Mesenchymal stem cell (in vitro differentiated cells and primary cell): ENCODE data around the gene NTRK3.

ENCODE experiments used
- DNase-seq: peaks from one replicate; pipeline ENCODE4 v3.0.0-alpha.2; 2013
- H2AFZ ChIP-seq: one replicate; pipeline ENCODE4 v1.6.1; 2013; ENCODE audit warnings: low read depth, mild to moderate bottlenecking, control low read depth, inconsistent platforms, low read length, moderate library complexity
- H2AK5ac ChIP-seq: 2 replicates; pipeline ENCODE4 v1.6.1; 2013; ENCODE audit warnings: low read length, moderate library complexity, mild to moderate bottlenecking, inconsistent platforms; ENCODE audit not compliant: severe bottlenecking
- H2BK120ac ChIP-seq: one replicate; pipeline ENCODE4 v1.6.1; 2013; ENCODE audit warnings: low read depth, mild to moderate bottlenecking, inconsistent platforms, low read length, moderate library complexity
- H2BK12ac ChIP-seq, 2 experiments: one replicate each; pipeline ENCODE4 v1.6.1; 2013; ENCODE audit warnings: inconsistent platforms in 2 of 2, low read length in 2 of 2, mild to moderate bottlenecking in 2 of 2, moderate library complexity in 2 of 2, control low read depth in 1 of 2
- H2BK15ac ChIP-seq: one replicate; pipeline ENCODE4 v1.6.1; 2013; ENCODE audit warnings: mild to moderate bottlenecking, low read depth, inconsistent platforms; ENCODE audit not compliant: poor library complexity, severe bottlenecking
- H2BK5ac ChIP-seq: 2 replicates; pipeline ENCODE4 v1.6.1; 2013; ENCODE audit warnings: low read depth, mild to moderate bottlenecking, low read length, control low read depth, inconsistent platforms; ENCODE audit not compliant: poor library complexity, severe bottlenecking
- H3K14ac ChIP-seq, 2 experiments: one replicate each; pipeline ENCODE4 v1.6.1; 2013; ENCODE audit warnings: inconsistent platforms in 2 of 2, low read length in 2 of 2, control low read depth in 1 of 2, mild to moderate bottlenecking in 1 of 2, moderate library complexity in 1 of 2
- H3K18ac ChIP-seq, 2 experiments: one replicate each; pipeline ENCODE4 v1.6.1; 2013; ENCODE audit warnings: inconsistent platforms in 2 of 2, low read length in 2 of 2, control low read depth in 1 of 2, low read depth in 1 of 2, mild to moderate bottlenecking in 1 of 2
- H3K23ac ChIP-seq, 2 experiments: one replicate each; pipeline ENCODE4 v1.6.1; 2013; ENCODE audit warnings: inconsistent platforms in 2 of 2, low read length in 2 of 2, mild to moderate bottlenecking in 2 of 2, moderate library complexity in 2 of 2, control low read depth in 1 of 2
- H3K27ac ChIP-seq: 2 replicates; pipeline ENCODE4 v1.5.1; 2013; ENCODE audit warnings: mild to moderate bottlenecking, moderate library complexity, low read length, control low read depth, inconsistent platforms; ENCODE audit not compliant: poor library complexity, severe bottlenecking
- H3K27me3 ChIP-seq, 2 experiments: 2 replicates each; pipeline versions ENCODE4 v1.6.1 to v1.7.0; 2013; ENCODE audit warnings: low read length in 2 of 2, mild to moderate bottlenecking in 2 of 2, moderate library complexity in 2 of 2, control low read depth in 1 of 2, inconsistent platforms in 1 of 2; ENCODE audit not compliant: control insufficient read depth in 1 of 2, insufficient read depth in 1 of 2
- H3K36me3 ChIP-seq, 2 experiments: 2 replicates each; pipeline versions ENCODE4 v1.6.1 to v1.7.0; 2013; ENCODE audit warnings: low read length in 2 of 2, control low read depth in 1 of 2, inconsistent platforms in 1 of 2, low read depth in 1 of 2, mild to moderate bottlenecking in 1 of 2; ENCODE audit not compliant: insufficient read depth in 2 of 2, control insufficient read depth in 1 of 2
- H3K4ac ChIP-seq, 2 experiments: one replicate each; pipeline ENCODE4 v1.6.1; 2013; ENCODE audit warnings: inconsistent platforms in 2 of 2, low read length in 2 of 2, mild to moderate bottlenecking in 2 of 2, moderate library complexity in 2 of 2, control low read depth in 1 of 2, low read depth in 1 of 2
- H3K4me1 ChIP-seq: 2 replicates; pipeline ENCODE4 v1.6.1; 2013; ENCODE audit warnings: low read depth, low read length, control low read depth; ENCODE audit not compliant: control insufficient read depth, insufficient read depth
- H3K4me2 ChIP-seq: 2 replicates; pipeline ENCODE4 v1.6.1; 2013; ENCODE audit warnings: low read length, mild to moderate bottlenecking, inconsistent platforms; ENCODE audit not compliant: poor library complexity, severe bottlenecking
- H3K4me3 ChIP-seq, 2 experiments: 2 replicates each; pipeline versions ENCODE4 v1.5.1 to v1.7.0; 2013; ENCODE audit warnings: low read length in 2 of 2, mild to moderate bottlenecking in 2 of 2, control low read depth in 1 of 2, low read depth in 1 of 2; ENCODE audit not compliant: insufficient read depth in 1 of 2
- H3K79me1 ChIP-seq: replicated peaks from 2 replicates; pipeline ENCODE4 v1.6.1; 2013; ENCODE audit warnings: mild to moderate bottlenecking, control low read depth, low read length, inconsistent platforms; ENCODE audit not compliant: poor library complexity, severe bottlenecking
- H3K9ac ChIP-seq: 2 replicates; pipeline ENCODE4 v1.7.0; 2013; ENCODE audit warnings: mild to moderate bottlenecking, low read length, moderate library complexity
- H3K9me3 ChIP-seq: 2 replicates; pipeline ENCODE4 v1.7.0; 2013; ENCODE audit warnings: mild to moderate bottlenecking, low read length; ENCODE audit not compliant: control insufficient read depth
- H4K8ac ChIP-seq: one replicate; pipeline ENCODE4 v1.6.1; 2013; ENCODE audit warnings: inconsistent platforms, mild to moderate bottlenecking, low read length, moderate library complexity
- H4K91ac ChIP-seq: one replicate; pipeline ENCODE4 v1.6.1; 2013; ENCODE audit warnings: mild to moderate bottlenecking, low read length, inconsistent platforms
- WGBS: methylation state at CpG from one replicate; pipeline ENCODE4 v1.1.7; 2013; ENCODE audit warnings: mixed read lengths; 5-methylcytosine and 5-hydroxymethylcytosine counted together

The NTRK3 gene

GRCh38 chr15:88221836-88222235 is 34.7 kb downstream of the NTRK3 start:
- Histone ChIP-seq H3K4me3 (no peak overlapping the region), H4K91ac (no peak overlapping the region), H3K18ac (no peak overlapping the region), H3K36me3 (no peaks in the 10 kb centered on the region), H3K23ac (no peak overlapping the region), H3K4me2 (no peak overlapping the region), H2AFZ (no peak overlapping the region), H3K4ac (no peak overlapping the region), H3K4me1 (peaks cover 2% of the 10 kb centered on the region), H2BK5ac (no peak overlapping the region), H3K14ac (no peak overlapping the region), H4K8ac (no peak overlapping the region), H3K9me3 (peaks cover 5% of the 10 kb centered on the region), H2BK120ac (no peak overlapping the region), H2BK12ac (no peak overlapping the region), H3K27ac (no peak overlapping the region), H3K27me3 (peaks cover 0 to 14% of the 10 kb centered on the region in 2 experiments), H2AK5ac (no peak overlapping the region), H3K9ac (no peak overlapping the region), H2BK15ac (no peak overlapping the region), H3K79me1 (no peaks in the 10 kb centered on the region)
- WGBS = 70% methylated on average over 6 of the region's 6 CpGs
- DNase-seq = no peak

- Histone ChIP-seq H3K9me3 (peaks cover 9% of the 10 kb centered on the region), H2BK5ac (no peak overlapping the region), H3K14ac (no peak overlapping the region), H2BK120ac (no peak overlapping the region), H4K91ac (no peak overlapping the region), H3K18ac (no peak overlapping the region), H2BK12ac (no peak overlapping the region), H3K27ac (no peak overlapping the region), H3K36me3 (no peaks in the 10 kb centered on the region), H3K23ac (no peak overlapping the region), H3K9ac (no peak overlapping the region), H2AFZ (no peak overlapping the region), H3K4me3 (no peak overlapping the region), H2AK5ac (no peak overlapping the region), H3K4me1 (peaks cover 2% of the 10 kb centered on the region), H3K4ac (no peak overlapping the region), H3K79me1 (no peaks in the 10 kb centered on the region), H4K8ac (no peak overlapping the region), H2BK15ac (no peak overlapping the region), H3K27me3 (peaks cover 0 to 14% of the 10 kb centered on the region in 2 experiments), H3K4me2 (no peak overlapping the region)
- no peak for DNase-seq
- 80% methylated on average over 11 of the region's 11 CpGs for WGBS
Measured at GRCh38 chr15:88220443-88221335, 35.9 kb downstream of the NTRK3 start.

- Histone ChIP-seq H3K79me1 (no peaks in the 10 kb centered on the region), H2AFZ (no peak overlapping the region), H3K27me3 (peaks cover 0 to 13% of the 10 kb centered on the region in 2 experiments), H2BK15ac (no peak overlapping the region), H3K4me1 (peaks cover 2% of the 10 kb centered on the region), H3K4me2 (no peak overlapping the region), H3K18ac (no peak overlapping the region), H3K4ac (no peak overlapping the region), H4K91ac (no peak overlapping the region), H2BK120ac (no peak overlapping the region), H3K36me3 (no peaks in the 10 kb centered on the region), H3K27ac (no peak overlapping the region), H2BK5ac (no peak overlapping the region), H3K23ac (no peak overlapping the region), H3K9ac (no peak overlapping the region), H3K4me3 (no peak overlapping the region), H2BK12ac (no peak overlapping the region), H2AK5ac (no peak overlapping the region), H3K14ac (no peak overlapping the region), H3K9me3 (peaks cover 9% of the 10 kb centered on the region), H4K8ac (no peak overlapping the region)
- DNase-seq = no peak
- WGBS = 0% methylated on average over 1 of the region's 3 CpGs
Measured at GRCh38 chr15:88219623-88220022, 36.9 kb downstream of the NTRK3 start.

GRCh38 chr15:88218557-88219221 is 37.9 kb downstream of the NTRK3 start:
- 58% methylated on average over 9 of the region's 9 CpGs for WGBS
- Histone ChIP-seq H2BK15ac (no peak overlapping the region), H3K23ac (no peak overlapping the region)

More at GRCh38 chr15:88218557-88219221, 37.9 kb downstream of the NTRK3 start:
- peaks cover 9% of the 10 kb centered on the region for H3K9me3 ChIP-seq
- H2BK12ac ChIP-seq = no peak overlapping the region
- H3K4me2 ChIP-seq = no peak overlapping the region
- no peak overlapping the region for H4K8ac ChIP-seq
- H3K14ac ChIP-seq = no peak overlapping the region
- no peak overlapping the region for H3K18ac ChIP-seq
- H2AK5ac ChIP-seq = no peak overlapping the region
- H3K27me3 ChIP-seq = peaks cover 0 to 11% of the 10 kb centered on the region in 2 experiments
- H3K4me3 ChIP-seq = no peak overlapping the region
- DNase-seq = no peak
- H3K36me3 ChIP-seq = no peaks in the 10 kb centered on the region
- no peak overlapping the region for H2BK120ac ChIP-seq
- H3K4me1 ChIP-seq = peaks cover 2% of the 10 kb centered on the region
- H2AFZ ChIP-seq = no peak overlapping the region
- H3K27ac ChIP-seq = no peak overlapping the region
- no peak overlapping the region for H3K4ac ChIP-seq
- no peaks in the 10 kb centered on the region for H3K79me1 ChIP-seq
- H2BK5ac ChIP-seq = no peak overlapping the region
- H3K9ac ChIP-seq = no peak overlapping the region
- H4K91ac ChIP-seq = no peak overlapping the region
